ENCODE data around the gene NLRX1.

- TF ChIP-seq CTCF (IDR thresholded peaks at IDR 0.05): no peak
- TF ChIP-seq POLR2A (IDR thresholded peaks at IDR 0.05): no peak
Measured at GRCh38 chr11:119229288-119229672, 60.8 kb downstream of the NLRX1 start.
